Endothelial cell of umbilical vein (primary cell): ENCODE data around the gene ESRRB. TPM values are rescaled to one million over a fixed set of nuclear protein-coding genes. Genes with fewer than 3 reads are reported as not detected.

ENCODE experiments used
- BruUV-seq: library from RNA; stranded (reverse); fragments of 400-500 nt; replicated peaks from 2 replicates; lab custom pipeline; 2021; lab: Mats Ljungman, UMichigan
- CTCF ChIA-PET: fragments of 300-600, 350-600 bp; sonication (Branson Sonifier 250); formaldehyde crosslinking; loops from one replicate; lab custom pipeline; 2021; ENCODE audit warnings: antibody characterized with exemption, inconsistent platforms; lab: Charles Lee
- POLR2A ChIA-PET: fragments of 300-600, 350-600 bp; sonication (Branson Sonifier 250); formaldehyde crosslinking; loops from one replicate; lab custom pipeline; 2021; ENCODE audit warnings: antibody characterized with exemption, inconsistent platforms; lab: Charles Lee
- DNase-seq: peaks from one replicate; pipeline ENCODE4 v3.0.0-alpha.2; 2011; ENCODE audit warnings: low read depth, low spot score
- FAIRE-seq: peaks from 2 replicates; lab custom pipeline; 2011; peaks lifted over from hg19 to GRCh38; lab: Jason Lieb, UNC
- H2AFZ ChIP-seq: 2 replicates; pipeline ENCODE4 v1.6.0; 2012; ENCODE audit warnings: low read depth, low read length, control low read depth, inconsistent platforms
- H3K27ac ChIP-seq: 2 replicates; pipeline ENCODE4 v1.5.1; 2011; ENCODE audit warnings: low read depth, mild to moderate bottlenecking, control low read depth, low read length, moderate library complexity; ENCODE audit not compliant: insufficient read depth
- H3K27me3 ChIP-seq, 2 experiments: 2 replicates each; pipeline versions ENCODE4 v1.6.0 to v1.6.1; 2011; ENCODE audit warnings: low read length in 2 of 2, mixed read lengths in 1 of 2; ENCODE audit not compliant: control insufficient read depth in 2 of 2, insufficient read depth in 2 of 2
- H3K36me3 ChIP-seq, 2 experiments: 2 replicates in 1 of 2; 3 replicates in 1 of 2; pipeline ENCODE4 v1.5.1; 2011; ENCODE audit warnings: low read length in 2 of 2, mild to moderate bottlenecking in 1 of 2, moderate library complexity in 1 of 2; ENCODE audit not compliant: control insufficient read depth in 2 of 2, insufficient read depth in 2 of 2; ENCODE audit errors: extremely low read depth in 1 of 2
- H3K4me1 ChIP-seq: 3 replicates; pipeline ENCODE4 v1.5.1; 2011; ENCODE audit warnings: mild to moderate bottlenecking, low read length; ENCODE audit not compliant: control insufficient read depth, insufficient read depth; ENCODE audit errors: extremely low read depth
- H3K4me2 ChIP-seq: 2 replicates; pipeline ENCODE4 v1.6.1; 2011; ENCODE audit warnings: low read length, control low read depth, mixed read lengths; ENCODE audit not compliant: insufficient read depth
- H3K4me3 ChIP-seq, 3 experiments: fragments of 200-600 bp in 1 of 3; sonication (generic), shearing (Covaris generic) in 1 of 3; replicated peaks in 1 of 3; 2 replicates each; pipeline ENCODE4 v1.5.1; 2011 to 2016; ENCODE audit warnings: control low read depth in 3 of 3, low read length in 3 of 3, mild to moderate bottlenecking in 2 of 3, inconsistent platforms in 1 of 3, low read depth in 1 of 3, moderate library complexity in 1 of 3; ENCODE audit not compliant: insufficient read depth in 1 of 3
- H3K79me2 ChIP-seq: 2 replicates; pipeline ENCODE4 v1.6.0; 2012; ENCODE audit warnings: low read length, inconsistent platforms; ENCODE audit not compliant: control insufficient read depth, insufficient read depth
- H3K9ac ChIP-seq: replicated peaks from 2 replicates; pipeline ENCODE3; 2011; ENCODE audit warnings: low read length, control low read depth; ENCODE audit not compliant: insufficient read depth; ENCODE audit errors: extremely low read depth
- H3K9me1 ChIP-seq: replicated peaks from 3 replicates; pipeline ENCODE4 v1.6.0; 2011; ENCODE audit warnings: mild to moderate bottlenecking, low read length; ENCODE audit not compliant: control insufficient read depth, insufficient read depth; ENCODE audit errors: extremely low read depth
- H3K9me3 ChIP-seq: replicated peaks from 2 replicates; pipeline ENCODE4 v1.5.1; 2012; ENCODE audit warnings: low read length, inconsistent platforms; ENCODE audit not compliant: control insufficient read depth, insufficient read depth
- H4K20me1 ChIP-seq: replicated peaks from 2 replicates; pipeline ENCODE3; 2011; ENCODE audit warnings: mild to moderate bottlenecking, low read length; ENCODE audit not compliant: control insufficient read depth, insufficient read depth; ENCODE audit errors: extremely low read depth
- EZH2 ChIP-seq: IDR thresholded peaks from 2 replicates; pipeline ENCODE4 v1.6.1; 2012; ENCODE audit warnings: borderline replicate concordance, low read depth, mild to moderate bottlenecking, moderate library complexity, low read length, inconsistent platforms; ENCODE audit not compliant: severe bottlenecking
- FOS ChIP-seq: IDR thresholded peaks from 2 replicates; pipeline ENCODE4 v1.6.1; 2011; ENCODE audit warnings: mild to moderate bottlenecking, low read length, moderate library complexity, borderline replicate concordance; ENCODE audit not compliant: insufficient read depth
- GATA2 ChIP-seq: IDR thresholded peaks from 2 replicates; pipeline ENCODE4 v1.7.0; 2011; ENCODE audit warnings: low read depth, mild to moderate bottlenecking, moderate library complexity, mixed read lengths, low read length; ENCODE audit not compliant: insufficient read length, insufficient read depth
- JUN ChIP-seq: IDR thresholded peaks from 2 replicates; pipeline ENCODE4 v1.6.1; 2011; ENCODE audit warnings: borderline replicate concordance, low read depth; ENCODE audit not compliant: insufficient read length, insufficient read depth
- MAX ChIP-seq: IDR thresholded peaks from 2 replicates; pipeline ENCODE4 v1.6.1; 2011; ENCODE audit not compliant: insufficient read depth, insufficient read length
- MYC ChIP-seq: IDR thresholded peaks from one replicate; pipeline ENCODE4 v1.6.1; 2011; ENCODE audit warnings: mild to moderate bottlenecking, low read depth, low read length
- POLR2A ChIP-seq: IDR thresholded peaks from 2 replicates; pipeline ENCODE4 v1.6.1; 2012; ENCODE audit warnings: low read depth, mild to moderate bottlenecking, control low read depth, low read length
- POLR2AphosphoS5 ChIP-seq: IDR thresholded peaks from 2 replicates; pipeline ENCODE4 v1.6.1; 2012; ENCODE audit warnings: low read depth, mild to moderate bottlenecking, control low read depth, low read length, moderate library complexity; ENCODE audit not compliant: insufficient read depth
- dilution Hi-C: fragments of 300-500 bp; cut with MboI; formaldehyde crosslinking; loops from one replicate; pipeline ENCODE4 v1.15.0; 2019; ENCODE audit warnings: low sequenced_read_pairs; ENCODE audit not compliant: extremely low pct_ligation_motif_present
- intact Hi-C: fragments of 100-400 bp; cut with micrococcal nuclease; formaldehyde crosslinking; loops from one replicate; pipeline ENCODE4 v1.10.0; 2022
- polyA plus RNA-seq, 4 experiments: library from polyadenylated mRNA; depleted of rRNA in 3 of 4; stranded (reverse) in 3 of 4; unstranded in 1 of 4; fragments of >200 nt; gene quantifications; 2 replicates each; pipeline versions ENCODE4 v1.2.1 to v1.2.3, GENCODE V29; 2011 to 2012; ENCODE audit warnings: missing spikeins in 1 of 4
- total RNA-seq: library from RNA; stranded (reverse); gene quantifications from 2 replicates; pipeline ENCODE4 v1.2.3, GENCODE V29; 2021
- TF ChIP-seq, protein P1 (sequence below), 2 donors: IDR thresholded peaks; 1 replicate in 1 of 2; 2 replicates in 1 of 2; pipeline ENCODE4 v1.5.1; 2011; ENCODE audit warnings: low read length in 2 of 2, mild to moderate bottlenecking in 2 of 2, moderate library complexity in 2 of 2, control low read depth in 1 of 2, inconsistent platforms in 1 of 2, low read depth in 1 of 2; ENCODE audit not compliant: insufficient read depth in 1 of 2; ENCODE audit errors: extremely low read depth in 1 of 2

Gene ESRRB
- total and polyA plus RNA-seq, 2 donors (not counting 3 experiments of a cell fraction or from before 2014, with no cell fraction given), result not detected

DNA sequence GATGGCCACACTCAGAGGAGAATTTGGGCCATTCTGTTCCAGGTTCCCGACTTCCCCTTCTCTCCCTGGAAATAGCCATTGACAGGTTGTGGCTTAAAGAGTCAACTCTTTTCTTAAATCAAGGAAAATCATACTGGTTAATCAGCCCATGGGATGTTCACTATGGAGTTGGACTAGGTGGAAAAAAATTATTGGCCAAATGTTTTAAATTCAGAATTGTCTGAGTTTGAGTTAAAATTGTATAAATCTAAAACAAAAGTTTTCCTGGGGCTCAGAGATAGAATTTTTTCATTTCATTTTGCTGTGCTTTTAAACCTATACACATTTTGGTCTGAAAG lies 6.5 kb downstream of the ESRRB start:
- peaks cover 56 to 69% of the 10 kb centered on the region in 2 experiments for H3K27me3 ChIP-seq
- dilution Hi-C loops, result no loop called here
- intact Hi-C loops, result loop anchor here (10.0 kb wide), 1 partner anchor 478 kb away; no protein-coding TSS in a partner anchor
- H4K20me1 ChIP-seq, result no peaks in the 10 kb centered on the region
- FAIRE-seq (no peak), DNase-seq (no peak)
- no peaks in the 10 kb centered on the region for H3K9me3 ChIP-seq
- no TSS peak for BruUV-seq
- H3K9ac ChIP-seq, result no peak overlapping the region
- no peak overlapping the region for H3K27ac ChIP-seq
- H3K79me2 ChIP-seq, result no peaks in the 10 kb centered on the region
- H3K36me3 ChIP-seq, result no peaks in the 10 kb centered on the region
- no peak overlapping the region for H3K4me3 ChIP-seq
- POLR2A ChIA-PET, result no interaction called here
- CTCF ChIA-PET, result no interaction called here
- no peak overlapping the region for H3K4me2 ChIP-seq
- no peaks in the 10 kb centered on the region for H3K9me1 ChIP-seq
- TF ChIP-seq MAX (no peak), JUN (no peak), POLR2AphosphoS5 (no peak), EZH2 (no peak), GATA2 (no peak), FOS (no peak), POLR2A (no peak), MYC (no peak)
- TF ChIP-seq, protein P1, sequence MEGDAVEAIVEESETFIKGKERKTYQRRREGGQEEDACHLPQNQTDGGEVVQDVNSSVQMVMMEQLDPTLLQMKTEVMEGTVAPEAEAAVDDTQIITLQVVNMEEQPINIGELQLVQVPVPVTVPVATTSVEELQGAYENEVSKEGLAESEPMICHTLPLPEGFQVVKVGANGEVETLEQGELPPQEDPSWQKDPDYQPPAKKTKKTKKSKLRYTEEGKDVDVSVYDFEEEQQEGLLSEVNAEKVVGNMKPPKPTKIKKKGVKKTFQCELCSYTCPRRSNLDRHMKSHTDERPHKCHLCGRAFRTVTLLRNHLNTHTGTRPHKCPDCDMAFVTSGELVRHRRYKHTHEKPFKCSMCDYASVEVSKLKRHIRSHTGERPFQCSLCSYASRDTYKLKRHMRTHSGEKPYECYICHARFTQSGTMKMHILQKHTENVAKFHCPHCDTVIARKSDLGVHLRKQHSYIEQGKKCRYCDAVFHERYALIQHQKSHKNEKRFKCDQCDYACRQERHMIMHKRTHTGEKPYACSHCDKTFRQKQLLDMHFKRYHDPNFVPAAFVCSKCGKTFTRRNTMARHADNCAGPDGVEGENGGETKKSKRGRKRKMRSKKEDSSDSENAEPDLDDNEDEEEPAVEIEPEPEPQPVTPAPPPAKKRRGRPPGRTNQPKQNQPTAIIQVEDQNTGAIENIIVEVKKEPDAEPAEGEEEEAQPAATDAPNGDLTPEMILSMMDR (IDR thresholded peaks at IDR 0.05; ENCODE audit: extremely low read depth in 1 of 2, insufficient read depth in 1 of 2, low read depth in 1 of 2, low read length in 2 of 2), result no peak
- H2AFZ ChIP-seq, result no peak overlapping the region
- no peaks in the 10 kb centered on the region for H3K4me1 ChIP-seq
